ENCODE results near the gene CAT. TPM values are rescaled to one million over a fixed set of nuclear protein-coding genes. Genes with fewer than 3 reads are reported as not detected.

The CAT gene
- polyA plus RNA-seq, 1 donor = 195 TPM

Other genes starting within 250 kb of the CAT start
- gene ABTB2, start 80.9 kb upstream of the CAT start, polyA plus RNA-seq (ENCODE audit: insufficient read length) = 7.7 TPM
- gene ELF5, start 74.9 kb downstream of the CAT start, polyA plus RNA-seq (ENCODE audit: insufficient read length) = 78.7 TPM
- gene EHF, start 182.2 kb downstream of the CAT start, polyA plus RNA-seq (ENCODE audit: insufficient read length) = 24.6 TPM